ES-I3 (cell line): ENCODE results near the gene COPS2.
A peak's percentile ranks its signal among the peaks of the same experiment; 100 is the strongest.
"Not testable (repeated sequence)": the region's sequence is repeated elsewhere in the genome, so short reads cannot be mapped to it uniquely, and the experiment has no call there.

Experiments
- H3K36me3 ChIP-seq: 2 replicates; pipeline ENCODE4 v1.6.1; 2013; ENCODE audit warnings: mild to moderate bottlenecking, low read length, control low read depth, moderate library complexity; ENCODE audit not compliant: insufficient read depth
- H3K4me1 ChIP-seq: 2 replicates; pipeline ENCODE4 v1.6.1; 2013; ENCODE audit warnings: mild to moderate bottlenecking, control low read depth, low read length; ENCODE audit not compliant: insufficient read depth
- H3K9ac ChIP-seq: 2 replicates; pipeline ENCODE4 v1.6.1; 2013; ENCODE audit warnings: low read depth, mild to moderate bottlenecking, low read length, moderate library complexity
- H3K9me3 ChIP-seq: 2 replicates; pipeline ENCODE4 v1.6.1; 2013; ENCODE audit warnings: mild to moderate bottlenecking, low read length, moderate library complexity; ENCODE audit not compliant: control insufficient read depth, insufficient read depth

Gene COPS2

GRCh38 chr15:49175582-49176397 lies 20.4 kb upstream of the COPS2 start:
- not testable (repeated sequence) for H3K9me3 ChIP-seq, H3K4me1 ChIP-seq, H3K36me3 ChIP-seq, H3K9ac ChIP-seq

GRCh38 chr15:49174902-49175301 lies 19.5 kb upstream of the COPS2 start:
- Histone ChIP-seq H3K9ac (no peak overlapping the region), H3K36me3 (no peaks in the 10 kb centered on the region), H3K9me3 (no peaks in the 10 kb centered on the region; the same call in 1 of the 2 replicates), H3K4me1 (0 out of 2 replicates have a peak, but pooled peaks cover 3% of the 10 kb centered on the region)

DNA sequence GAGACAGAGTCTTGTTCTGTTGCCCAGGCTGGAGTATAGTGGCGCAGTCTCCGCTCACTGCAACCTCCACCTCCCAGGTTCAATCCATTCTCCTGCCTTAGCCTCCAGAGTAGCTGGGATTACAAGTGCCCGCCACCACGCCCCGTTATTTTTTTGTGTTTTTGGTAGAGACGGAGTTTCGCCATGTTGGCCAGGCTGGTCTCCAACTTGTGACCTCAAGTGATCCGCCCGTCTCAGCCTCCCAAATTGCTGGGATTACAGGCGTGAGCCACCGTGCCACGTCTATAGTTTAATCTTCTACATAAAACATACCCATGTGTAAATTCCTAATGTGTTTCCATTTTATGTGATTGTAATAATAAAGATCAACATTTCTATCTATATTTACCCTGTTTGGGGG lies 16.4 kb upstream of the COPS2 start:
- Histone ChIP-seq H3K9ac (no peak overlapping the region), H3K36me3 (no peaks in the 10 kb centered on the region), H3K4me1 (no peaks in the 10 kb centered on the region), H3K9me3 (no peaks in the 10 kb centered on the region; the same call in 1 of the 2 replicates)

DNA sequence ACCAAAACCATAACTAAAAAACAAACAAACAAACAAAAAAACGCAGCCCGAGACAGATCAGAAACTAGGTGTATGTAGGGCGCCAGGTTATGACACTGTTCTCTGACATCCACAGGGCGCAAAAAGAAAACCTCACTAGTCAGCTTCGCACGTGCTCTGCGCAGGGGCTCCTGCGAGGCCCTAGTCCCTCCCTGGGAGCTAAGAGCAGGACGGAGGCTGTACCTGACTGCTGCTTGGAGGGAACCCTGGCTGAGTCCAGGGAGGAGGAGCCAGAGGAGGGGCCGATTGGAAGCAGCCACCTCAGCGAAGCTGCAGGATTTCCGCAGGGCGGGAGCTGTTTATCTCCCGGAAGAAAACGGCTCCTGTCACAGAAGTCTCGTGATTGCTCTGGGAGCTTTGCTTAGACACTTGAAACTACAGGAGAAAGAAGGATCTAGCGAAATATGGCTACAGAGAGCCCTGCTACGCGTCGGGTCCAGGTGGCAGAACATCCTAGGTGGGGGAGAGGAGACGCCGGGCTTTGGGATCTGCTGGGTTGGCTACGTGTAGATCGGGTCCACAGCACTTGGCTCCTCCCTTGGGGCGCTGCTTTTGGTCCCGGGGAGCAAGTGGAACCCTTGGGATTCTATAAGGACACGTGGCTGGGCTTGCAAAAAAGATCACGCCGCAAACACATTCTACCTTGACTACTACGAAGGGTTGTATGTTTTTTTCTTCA lies 14.6 kb upstream of the COPS2 start, which contains the start of gene GALK2:
TSS of gene GALK2 (plus strand) at position 368 of the 718 bp plus-strand sequence. CDS start at position 444, 76 bp downstream.
- no peaks in the 10 kb centered on the region for H3K9me3 ChIP-seq
- H3K4me1 ChIP-seq = no peaks in the 10 kb centered on the region
- peak within 1 kb of the TSS; percentile 78 for H3K9ac ChIP-seq
- no peaks in the 10 kb centered on the region for H3K36me3 ChIP-seq

DNA sequence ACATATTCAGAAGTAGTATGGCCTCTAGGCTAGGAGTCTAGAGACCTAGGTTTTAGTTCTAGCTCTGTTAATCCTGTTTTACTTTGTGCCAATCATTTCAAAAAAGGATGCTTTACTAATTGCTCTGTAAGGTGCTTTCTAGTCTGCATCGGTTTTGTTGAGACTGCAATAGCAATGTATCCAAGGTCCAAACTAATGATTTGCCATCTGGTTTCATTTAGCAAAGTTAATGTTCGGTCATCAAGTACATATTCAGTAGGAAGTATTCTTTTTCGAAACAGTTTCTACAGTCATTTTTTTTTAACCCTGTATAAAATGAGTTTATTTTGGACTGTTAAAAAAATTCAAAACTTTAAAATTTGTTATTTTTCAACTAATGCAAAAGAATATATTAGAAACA lies 12.6 kb upstream of the COPS2 start:
- no peak overlapping the region for H3K9ac ChIP-seq
- no peaks in the 10 kb centered on the region for H3K36me3 ChIP-seq
- H3K9me3 ChIP-seq = no peaks in the 10 kb centered on the region
- H3K4me1 ChIP-seq = no peaks in the 10 kb centered on the region

GRCh38 chr15:49164865-49165264 lies 9.5 kb upstream of the COPS2 start:
- no peak overlapping the region for H3K9ac ChIP-seq
- no peaks in the 10 kb centered on the region for H3K9me3 ChIP-seq
- no peaks in the 10 kb centered on the region for H3K4me1 ChIP-seq
- H3K36me3 ChIP-seq = no peaks in the 10 kb centered on the region

- no peak overlapping the region for H3K9ac ChIP-seq
- no peaks in the 10 kb centered on the region for H3K9me3 ChIP-seq
- H3K4me1 ChIP-seq = no peaks in the 10 kb centered on the region
- no peaks in the 10 kb centered on the region for H3K36me3 ChIP-seq
These were observed 8.3 kb upstream of the COPS2 start for GRCh38 chr15:49163678-49164077.

- peaks cover 4% of the 10 kb centered on the region; the same call in 1 of the 2 replicates for H3K4me1 ChIP-seq
- H3K9me3 ChIP-seq = no peaks in the 10 kb centered on the region
- H3K9ac ChIP-seq = peak overlapping the region; percentile 83
- no peaks in the 10 kb centered on the region for H3K36me3 ChIP-seq
These were observed 632 bp upstream of the COPS2 start for GRCh38 chr15:49155834-49156627.

GRCh38 chr15:49154799-49155109 lies 645 bp downstream of the COPS2 start:
- H3K4me1 ChIP-seq = peaks cover 4% of the 10 kb centered on the region; the same call in 1 of the 2 replicates
- H3K36me3 ChIP-seq = no peaks in the 10 kb centered on the region
- no peaks in the 10 kb centered on the region for H3K9me3 ChIP-seq
- H3K9ac ChIP-seq = peak overlapping the region; percentile 83

GRCh38 chr15:49154359-49154758 lies 1.0 kb downstream of the COPS2 start:
- Histone ChIP-seq H3K9me3 (no peaks in the 10 kb centered on the region), H3K4me1 (peaks cover 8% of the 10 kb centered on the region; the same call in 1 of the 2 replicates), H3K9ac (peak overlapping the region; percentile 83), H3K36me3 (no peaks in the 10 kb centered on the region)

DNA sequence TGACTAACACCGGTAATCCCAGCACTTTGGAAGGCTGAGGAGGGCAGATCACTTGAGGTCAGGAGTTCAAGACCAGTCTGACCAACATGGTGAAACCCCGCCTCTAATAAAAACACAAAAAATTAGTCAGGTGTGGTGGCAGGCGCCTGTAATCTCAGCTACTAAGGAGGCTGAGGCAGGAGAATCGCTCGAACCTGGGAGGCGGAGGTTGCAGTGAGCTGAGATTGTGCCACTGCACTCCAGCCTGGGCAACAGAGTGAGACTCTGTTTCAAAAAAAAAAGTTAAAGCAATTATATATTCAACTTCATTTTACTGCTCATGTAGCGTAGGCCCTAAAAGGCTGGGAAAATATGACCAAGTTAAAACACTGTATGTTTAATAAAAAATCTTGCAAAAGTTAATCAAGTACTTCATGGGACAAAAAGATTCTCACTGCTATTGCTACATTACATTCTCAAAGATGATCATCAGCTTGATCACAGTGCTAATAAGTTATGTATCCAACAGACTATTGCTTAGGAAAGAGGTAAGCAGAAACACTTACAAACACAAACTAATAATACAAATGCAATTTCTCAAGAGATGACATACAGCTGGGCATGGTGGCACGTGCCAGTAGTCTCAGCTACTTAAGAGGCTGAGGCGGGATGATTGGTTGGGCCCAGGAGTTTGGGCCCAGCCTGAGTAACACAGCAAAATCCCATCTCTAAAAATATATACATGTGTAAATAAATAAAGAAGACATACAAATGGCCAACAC lies 2.7 kb downstream of the COPS2 start:
- H3K4me1 ChIP-seq = peaks cover 9% of the 10 kb centered on the region; the same call in 1 of the 2 replicates
- H3K9ac ChIP-seq = no peak overlapping the region
- no peaks in the 10 kb centered on the region for H3K9me3 ChIP-seq
- no peaks in the 10 kb centered on the region for H3K36me3 ChIP-seq

GRCh38 chr15:49151831-49152230 lies 3.6 kb downstream of the COPS2 start:
- Histone ChIP-seq H3K9ac (no peak overlapping the region), H3K36me3 (no peaks in the 10 kb centered on the region), H3K4me1 (peaks cover 9% of the 10 kb centered on the region; the same call in 1 of the 2 replicates), H3K9me3 (no peaks in the 10 kb centered on the region)

GRCh38 chr15:49148727-49149126 lies 6.7 kb downstream of the COPS2 start:
- Histone ChIP-seq H3K9me3 (no peaks in the 10 kb centered on the region), H3K9ac (no peak overlapping the region), H3K4me1 (peaks cover 7% of the 10 kb centered on the region; the same call in 1 of the 2 replicates), H3K36me3 (peaks cover 3% of the 10 kb centered on the region; the same call in 1 of the 2 replicates)

DNA sequence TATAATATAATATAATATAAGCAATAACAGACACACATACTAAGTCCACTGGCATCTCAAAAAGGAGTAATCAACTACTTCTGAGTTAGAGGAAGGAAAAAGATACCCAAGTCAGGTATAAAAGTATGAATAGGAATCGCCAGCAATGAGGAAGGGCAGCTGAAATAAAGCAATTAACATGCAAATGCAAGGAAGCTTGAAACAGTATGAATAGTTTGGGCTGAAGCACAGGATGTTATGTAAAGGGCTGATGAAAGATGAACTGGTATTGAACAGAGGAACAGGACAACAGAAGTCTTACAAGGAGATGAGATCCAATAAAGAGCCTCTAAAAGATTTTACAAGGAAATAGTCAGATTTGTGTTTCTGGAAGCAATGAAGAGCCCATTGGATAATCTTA lies 7.1 kb downstream of the COPS2 start:
- Histone ChIP-seq H3K9me3 (no peaks in the 10 kb centered on the region), H3K36me3 (peaks cover 4% of the 10 kb centered on the region), H3K9ac (no peak overlapping the region), H3K4me1 (peaks cover 5% of the 10 kb centered on the region; the same call in 1 of the 2 replicates)
